Activated CD4-positive, alpha-beta T cell treated with anti-CD3 and anti-CD28 coated beads for 1 hour (primary cell): ENCODE data around the gene RBP5.

Experiments used
- DNase-seq: peaks from one replicate; pipeline ENCODE4 v3.0.0-alpha.2; 2020

RBP5 gene

GRCh38 chr12:7099290-7099996, 29.2 kb downstream of the RBP5 start:
- DNase-seq: no peak

- no peak for DNase-seq
Measured at GRCh38 chr12:7096979-7097378, 31.7 kb downstream of the RBP5 start.

GRCh38 chr12:7096006-7096932, 32.4 kb downstream of the RBP5 start:
- no peak for DNase-seq

GRCh38 chr12:7093892-7094291, 34.8 kb downstream of the RBP5 start:
- DNase-seq: no peak

GRCh38 chr12:7093486-7093885, 35.2 kb downstream of the RBP5 start:
- no peak for DNase-seq

- no peak for DNase-seq
Measured at GRCh38 chr12:7092986-7093460, 35.7 kb downstream of the RBP5 start.

- DNase-seq: peak; percentile 56
Measured at GRCh38 chr12:7092229-7092985, 36.3 kb downstream of the RBP5 start, which contains the start of gene C1R. Gene C1R (minus strand): TSS chr12:7092445. CDS start chr12:7092388, 57 bp downstream.

GRCh38 chr12:7091660-7092228, 36.9 kb downstream of the RBP5 start:
- no peak for DNase-seq

- no peak for DNase-seq
Measured at GRCh38 chr12:7091171-7091570, 37.5 kb downstream of the RBP5 start.

GRCh38 chr12:7090222-7090998, 38.3 kb downstream of the RBP5 start:
- DNase-seq: no peak

GRCh38 chr12:7089196-7089871, 39.4 kb downstream of the RBP5 start:
- DNase-seq: no peak

GRCh38 chr12:7083125-7083524, 45.6 kb downstream of the RBP5 start:
- no peak for DNase-seq

- no peak for DNase-seq
Measured at GRCh38 chr12:7081037-7081436, 47.7 kb downstream of the RBP5 start.

GRCh38 chr12:7079826-7080125, 48.9 kb downstream of the RBP5 start:
- DNase-seq: no peak

- DNase-seq: no peak
Measured at GRCh38 chr12:7078163-7078562, 50.5 kb downstream of the RBP5 start.

- no peak for DNase-seq
Measured at GRCh38 chr12:7076493-7076892, 52.2 kb downstream of the RBP5 start.

GRCh38 chr12:7075939-7076338, 52.8 kb downstream of the RBP5 start:
- DNase-seq: no peak

GRCh38 chr12:7075518-7075917, 53.2 kb downstream of the RBP5 start:
- DNase-seq: no peak

- DNase-seq: no peak
Measured at GRCh38 chr12:7073946-7074345, 54.7 kb downstream of the RBP5 start.
